GM12878 (cell line): Measurements from ENCODE around the gene SHISA6.

Source experiments
- BACH1 ChIP-seq: fragments of 450-650 bp; IDR thresholded peaks from 2 replicates; pipeline ENCODE4 v1.6.1; 2017; ENCODE audit warnings: mild to moderate bottlenecking, borderline replicate concordance
- CHD4 ChIP-seq: fragments of 200-600 bp; sonication (generic); IDR thresholded peaks from 2 replicates; pipeline ENCODE4 v1.6.1; 2016; ENCODE audit warnings: mild to moderate bottlenecking
- EZH2 ChIP-seq: IDR thresholded peaks from 2 replicates; pipeline ENCODE4 v1.6.1; 2012; ENCODE audit warnings: low read depth, mild to moderate bottlenecking, control low read depth, inconsistent platforms, low read length, borderline replicate concordance; ENCODE audit not compliant: control insufficient read depth
- FOXK2 ChIP-seq: fragments of 450-650 bp; IDR thresholded peaks from 2 replicates; pipeline ENCODE4 v1.6.1; 2017; ENCODE audit warnings: mild to moderate bottlenecking, moderate library complexity
- JUNB ChIP-seq: IDR thresholded peaks from 2 replicates; pipeline ENCODE4 v1.6.1; 2016; ENCODE audit warnings: antibody characterized with exemption, mild to moderate bottlenecking
- NFIC ChIP-seq: IDR thresholded peaks from 2 replicates; pipeline ENCODE4 v1.6.1; 2012; ENCODE audit warnings: low read depth, mild to moderate bottlenecking, inconsistent platforms, low read length, moderate library complexity
- SIN3A ChIP-seq: IDR thresholded peaks from 2 replicates; pipeline ENCODE4 v1.6.1; 2012; ENCODE audit warnings: low read depth, low read length, improper control_type of control experiment
- YY1 ChIP-seq: IDR thresholded peaks from 2 replicates; pipeline ENCODE4 v1.6.1; 2011; ENCODE audit warnings: low read depth, mild to moderate bottlenecking, low read length
- ZSCAN29 ChIP-seq: fragments of 450-650 bp; IDR thresholded peaks from 2 replicates; pipeline ENCODE4 v1.6.1; 2017; ENCODE audit warnings: mild to moderate bottlenecking, moderate library complexity
- TF ChIP-seq, protein P1 (sequence below), 3 experiments: IDR thresholded peaks in 2 of 3; conservative IDR thresholded peaks in 1 of 3; 2 replicates each; pipeline ENCODE4 v1.5.1; 2011; ENCODE audit warnings: low read depth in 3 of 3, low read length in 3 of 3, mild to moderate bottlenecking in 3 of 3, control low read depth in 2 of 3, moderate library complexity in 2 of 3, inconsistent platforms in 1 of 3, mixed read lengths in 1 of 3; ENCODE audit not compliant: control insufficient read depth in 2 of 3, insufficient read depth in 1 of 3; ENCODE audit errors: extremely low read depth in 1 of 3
- TF ChIP-seq, protein P2 (sequence below): IDR thresholded peaks from 2 replicates; pipeline ENCODE4 v1.6.1; 2011; ENCODE audit warnings: borderline replicate concordance, low read depth, mild to moderate bottlenecking, moderate library complexity, mixed read lengths, low read length; ENCODE audit not compliant: insufficient read depth; ENCODE audit errors: extremely low read length
- TF ChIP-seq, protein P3 (sequence below): fragments of 450-650 bp; IDR thresholded peaks from 2 replicates; pipeline ENCODE4 v1.6.1; 2017; ENCODE audit warnings: mild to moderate bottlenecking

DNA sequence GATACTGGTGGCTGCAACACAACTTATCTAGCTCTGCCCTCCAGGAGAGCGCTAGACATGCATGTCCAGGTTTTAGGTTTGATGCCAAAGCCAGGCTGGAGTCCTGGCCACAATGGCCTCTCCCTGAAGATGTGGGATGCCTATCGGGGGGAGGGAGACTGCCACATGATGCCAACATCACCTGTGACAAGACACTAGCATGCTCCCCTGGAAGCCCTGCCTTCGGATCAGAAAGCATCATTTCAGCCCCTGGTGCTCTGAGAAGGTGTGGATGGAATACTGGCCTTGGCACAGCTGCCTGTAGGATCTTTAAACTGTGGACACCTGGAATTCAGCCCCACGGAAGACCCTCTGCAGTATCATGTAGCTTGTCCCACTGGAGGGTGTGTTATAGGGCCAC, 93.5 kb downstream of the SHISA6 start:
- TF ChIP-seq, protein P1, sequence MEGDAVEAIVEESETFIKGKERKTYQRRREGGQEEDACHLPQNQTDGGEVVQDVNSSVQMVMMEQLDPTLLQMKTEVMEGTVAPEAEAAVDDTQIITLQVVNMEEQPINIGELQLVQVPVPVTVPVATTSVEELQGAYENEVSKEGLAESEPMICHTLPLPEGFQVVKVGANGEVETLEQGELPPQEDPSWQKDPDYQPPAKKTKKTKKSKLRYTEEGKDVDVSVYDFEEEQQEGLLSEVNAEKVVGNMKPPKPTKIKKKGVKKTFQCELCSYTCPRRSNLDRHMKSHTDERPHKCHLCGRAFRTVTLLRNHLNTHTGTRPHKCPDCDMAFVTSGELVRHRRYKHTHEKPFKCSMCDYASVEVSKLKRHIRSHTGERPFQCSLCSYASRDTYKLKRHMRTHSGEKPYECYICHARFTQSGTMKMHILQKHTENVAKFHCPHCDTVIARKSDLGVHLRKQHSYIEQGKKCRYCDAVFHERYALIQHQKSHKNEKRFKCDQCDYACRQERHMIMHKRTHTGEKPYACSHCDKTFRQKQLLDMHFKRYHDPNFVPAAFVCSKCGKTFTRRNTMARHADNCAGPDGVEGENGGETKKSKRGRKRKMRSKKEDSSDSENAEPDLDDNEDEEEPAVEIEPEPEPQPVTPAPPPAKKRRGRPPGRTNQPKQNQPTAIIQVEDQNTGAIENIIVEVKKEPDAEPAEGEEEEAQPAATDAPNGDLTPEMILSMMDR (IDR thresholded peaks at IDR 0.05 in 2 of 3, conservative IDR thresholded peaks at IDR 0.05 in 1 of 3; ENCODE audit: control insufficient read depth in 2 of 3, extremely low read depth in 1 of 3, insufficient read depth in 1 of 3, low read depth in 3 of 3, low read length in 3 of 3) = no peak
- TF ChIP-seq, protein P2, sequence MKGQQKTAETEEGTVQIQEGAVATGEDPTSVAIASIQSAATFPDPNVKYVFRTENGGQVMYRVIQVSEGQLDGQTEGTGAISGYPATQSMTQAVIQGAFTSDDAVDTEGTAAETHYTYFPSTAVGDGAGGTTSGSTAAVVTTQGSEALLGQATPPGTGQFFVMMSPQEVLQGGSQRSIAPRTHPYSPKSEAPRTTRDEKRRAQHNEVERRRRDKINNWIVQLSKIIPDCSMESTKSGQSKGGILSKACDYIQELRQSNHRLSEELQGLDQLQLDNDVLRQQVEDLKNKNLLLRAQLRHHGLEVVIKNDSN = no peak
- no peak for TF ChIP-seq CHD4
- TF ChIP-seq NFIC = no peak
- no peak for TF ChIP-seq ZSCAN29
- TF ChIP-seq FOXK2 = no peak
- TF ChIP-seq, protein P3, sequence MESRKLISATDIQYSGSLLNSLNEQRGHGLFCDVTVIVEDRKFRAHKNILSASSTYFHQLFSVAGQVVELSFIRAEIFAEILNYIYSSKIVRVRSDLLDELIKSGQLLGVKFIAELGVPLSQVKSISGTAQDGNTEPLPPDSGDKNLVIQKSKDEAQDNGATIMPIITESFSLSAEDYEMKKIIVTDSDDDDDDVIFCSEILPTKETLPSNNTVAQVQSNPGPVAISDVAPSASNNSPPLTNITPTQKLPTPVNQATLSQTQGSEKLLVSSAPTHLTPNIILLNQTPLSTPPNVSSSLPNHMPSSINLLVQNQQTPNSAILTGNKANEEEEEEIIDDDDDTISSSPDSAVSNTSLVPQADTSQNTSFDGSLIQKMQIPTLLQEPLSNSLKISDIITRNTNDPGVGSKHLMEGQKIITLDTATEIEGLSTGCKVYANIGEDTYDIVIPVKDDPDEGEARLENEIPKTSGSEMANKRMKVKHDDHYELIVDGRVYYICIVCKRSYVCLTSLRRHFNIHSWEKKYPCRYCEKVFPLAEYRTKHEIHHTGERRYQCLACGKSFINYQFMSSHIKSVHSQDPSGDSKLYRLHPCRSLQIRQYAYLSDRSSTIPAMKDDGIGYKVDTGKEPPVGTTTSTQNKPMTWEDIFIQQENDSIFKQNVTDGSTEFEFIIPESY = no peak
- no peak for TF ChIP-seq SIN3A
- no peak for TF ChIP-seq YY1
- TF ChIP-seq JUNB = no peak
- no peak for TF ChIP-seq BACH1
- no peak for TF ChIP-seq EZH2
